IMR-90 (cell line): ENCODE measurements around the gene BBS12. TPM values are rescaled to one million over a fixed set of nuclear protein-coding genes. Genes with fewer than 3 reads are reported as not detected.

Source experiments
- ATAC-seq: fragments of 200-7000 bp; cut with Tn5 transposase; 2 replicates; pipeline ENCODE4 v1.9.1; 2020; ENCODE audit warnings: low read depth, mild to moderate bottlenecking, moderate library complexity
- BruUV-seq: library from RNA; stranded (reverse); fragments of 400-500 nt; replicated peaks from 2 replicates; lab custom pipeline; 2021; lab: Mats Ljungman, UMichigan
- CTCF ChIA-PET: fragments of 300-600 bp; formaldehyde crosslinking; extraction: SDS; loops from one replicate; lab custom pipeline; 2021; ENCODE audit warnings: antibody characterized with exemption; lab: Yijun Ruan, JAX
- POLR2A ChIA-PET: fragments of 300-600 bp; sonication (Branson Sonifier 250); formaldehyde crosslinking; loops from one replicate; lab custom pipeline; 2022; ENCODE audit warnings: antibody characterized with exemption; ENCODE audit not compliant: unreplicated experiment; lab: Charles Lee
- DNase-seq: peaks from one replicate; pipeline ENCODE4 v3.0.0; 2013
- H2AFZ ChIP-seq: replicated peaks from 2 replicates; pipeline ENCODE3; 2013; ENCODE audit warnings: low read length, mild to moderate bottlenecking; ENCODE audit not compliant: poor library complexity
- H2AK5ac ChIP-seq: 2 replicates; pipeline ENCODE4 v1.6.1; 2013; ENCODE audit warnings: low read depth, low read length, inconsistent platforms
- H2AK9ac ChIP-seq: replicated peaks from 2 replicates; pipeline ENCODE3; 2013; ENCODE audit warnings: mild to moderate bottlenecking, low read depth, low read length, moderate library complexity; ENCODE audit not compliant: poor library complexity
- H2BK120ac ChIP-seq: 2 replicates; pipeline ENCODE4 v1.6.1; 2013; ENCODE audit warnings: low read depth, low read length, inconsistent platforms
- H2BK15ac ChIP-seq: 3 replicates; pipeline ENCODE4 v1.6.1; 2013; ENCODE audit warnings: low read depth, low read length, inconsistent platforms
- H2BK20ac ChIP-seq: 2 replicates; pipeline ENCODE4 v1.6.1; 2013; ENCODE audit warnings: low read depth, mild to moderate bottlenecking, inconsistent platforms, low read length, moderate library complexity
- H2BK5ac ChIP-seq: 2 replicates; pipeline ENCODE4 v1.6.1; 2013; ENCODE audit warnings: mild to moderate bottlenecking, low read depth, low read length, inconsistent platforms; ENCODE audit not compliant: poor library complexity, severe bottlenecking
- H3K14ac ChIP-seq: replicated peaks from 2 replicates; pipeline ENCODE4 v1.6.1; 2013; ENCODE audit warnings: low read depth, low read length, inconsistent platforms
- H3K18ac ChIP-seq: 2 replicates; pipeline ENCODE4 v1.6.1; 2013; ENCODE audit warnings: low read depth, low read length, control low read depth
- H3K23ac ChIP-seq: 2 replicates; pipeline ENCODE4 v1.6.1; 2013; ENCODE audit warnings: low read depth, low read length, inconsistent platforms
- H3K27ac ChIP-seq: 2 replicates; pipeline ENCODE4 v1.5.1; 2013; ENCODE audit warnings: mild to moderate bottlenecking, control low read depth, low read length; ENCODE audit not compliant: insufficient read depth
- H3K27me3 ChIP-seq: 2 replicates; pipeline ENCODE4 v1.6.1; 2013; ENCODE audit warnings: low read length; ENCODE audit not compliant: control insufficient read depth, insufficient read depth
- H3K36me3 ChIP-seq: 2 replicates; pipeline ENCODE4 v1.6.1; 2013; ENCODE audit warnings: low read length, mixed read lengths; ENCODE audit not compliant: control insufficient read depth, insufficient read depth
- H3K4ac ChIP-seq: 2 replicates; pipeline ENCODE4 v1.6.1; 2013; ENCODE audit warnings: low read depth, low read length, inconsistent platforms
- H3K4me1 ChIP-seq: 2 replicates; pipeline ENCODE4 v1.6.1; 2013; ENCODE audit warnings: low read length, mixed read lengths; ENCODE audit not compliant: control insufficient read depth, insufficient read depth
- H3K4me2 ChIP-seq: 2 replicates; pipeline ENCODE4 v1.6.1; 2013; ENCODE audit warnings: low read depth, mild to moderate bottlenecking, control low read depth, low read length, moderate library complexity
- H3K4me3 ChIP-seq: 2 replicates; pipeline ENCODE4 v1.5.1; 2013; ENCODE audit warnings: low read depth, mild to moderate bottlenecking, control low read depth, low read length, moderate library complexity; ENCODE audit not compliant: insufficient read depth
- H3K56ac ChIP-seq: 2 replicates; pipeline ENCODE4 v1.6.1; 2013; ENCODE audit warnings: low read length, inconsistent platforms; ENCODE audit not compliant: insufficient read depth; ENCODE audit errors: extremely low read depth
- H3K79me1 ChIP-seq, 2 experiments: 2 replicates each; pipeline ENCODE4 v1.6.1; 2013; ENCODE audit warnings: low read length in 2 of 2, inconsistent platforms in 1 of 2, low read depth in 1 of 2
- H3K9ac ChIP-seq: 2 replicates; pipeline ENCODE4 v1.6.1; 2013; ENCODE audit warnings: low read depth, low read length, control low read depth
- H3K9me1 ChIP-seq: 2 replicates; pipeline ENCODE4 v1.6.1; 2013; ENCODE audit warnings: low read length, inconsistent platforms; ENCODE audit not compliant: insufficient read depth
- H3K9me3 ChIP-seq: 2 replicates; pipeline ENCODE4 v1.6.1; 2013; ENCODE audit warnings: low read length; ENCODE audit not compliant: control insufficient read depth, insufficient read depth
- H4K20me1 ChIP-seq: 2 replicates; pipeline ENCODE4 v1.6.1; 2013; ENCODE audit warnings: low read length, inconsistent platforms; ENCODE audit not compliant: insufficient read depth
- H4K5ac ChIP-seq: 2 replicates; pipeline ENCODE4 v1.6.1; 2013; ENCODE audit warnings: mild to moderate bottlenecking, low read depth, low read length, control low read depth
- H4K8ac ChIP-seq, 2 experiments: 2 replicates each; pipeline ENCODE4 v1.6.1; 2013; ENCODE audit warnings: low read depth in 2 of 2, low read length in 2 of 2, control low read depth in 1 of 2, inconsistent platforms in 1 of 2
- H4K91ac ChIP-seq: 2 replicates; pipeline ENCODE4 v1.6.1; 2013; ENCODE audit warnings: low read depth, low read length, inconsistent platforms; ENCODE audit not compliant: insufficient read depth
- MAFK ChIP-seq: IDR thresholded peaks from 2 replicates; pipeline ENCODE4 v1.6.1; 2012; ENCODE audit warnings: low read depth, low read length, improper control_type of control experiment
- RAD21 ChIP-seq: IDR thresholded peaks from 2 replicates; pipeline ENCODE4 v1.6.1; 2012; ENCODE audit warnings: low read length, improper control_type of control experiment
- WGBS, 2 experiments: methylation state at CpG; one replicate each; pipeline versions ENCODE4 v1.1.5 to v1.1.7; 2013; ENCODE audit warnings: missing lambda C conversion rate in 2 of 2; ENCODE audit not compliant: insufficient read length in 1 of 2; ENCODE audit errors: extremely low coverage in 2 of 2; 5-methylcytosine and 5-hydroxymethylcytosine counted together
- dilution Hi-C: fragments of 300-500 bp; cut with HindIII; formaldehyde crosslinking; loops from one replicate; pipeline ENCODE4 v1.14.3; 2018; ENCODE audit warnings: low sequenced_read_pairs; ENCODE audit not compliant: unreplicated experiment
- in situ Hi-C: fragments of 300-500 bp; cut with MboI; formaldehyde crosslinking; loops from 3 replicates; pipeline ENCODE4 v1.14.3; 2019; ENCODE audit warnings: low sequenced_read_pairs, inconsistent platforms, mixed read lengths
- intact Hi-C: fragments of 100-400 bp; cut with micrococcal nuclease; formaldehyde crosslinking; loops from 2 replicates; pipeline ENCODE4 v1.10.0; 2022
- polyA plus RNA-seq, 3 experiments: library from polyadenylated mRNA; depleted of rRNA; stranded (reverse); fragments of >200 nt; gene quantifications; 2 replicates each; pipeline ENCODE4 v1.2.3, GENCODE V29; 2012; ENCODE audit warnings: low replicate concordance in 1 of 3
- total RNA-seq: library from RNA; depleted of rRNA; stranded (reverse); fragments of >200 nt; gene quantifications from 2 replicates; pipeline ENCODE4 v1.2.3, GENCODE V29; 2012
- TF ChIP-seq, protein P1 (sequence below): conservative IDR thresholded peaks from 2 replicates; pipeline ENCODE4 v1.5.1; 2012; ENCODE audit warnings: mild to moderate bottlenecking, low read depth, low read length, improper control_type of control experiment

Gene BBS12
- total and polyA plus RNA-seq, 2 of the 4 experiments (the other 2 are of a cell fraction) = 1.1 to 5.9 TPM

DNA sequence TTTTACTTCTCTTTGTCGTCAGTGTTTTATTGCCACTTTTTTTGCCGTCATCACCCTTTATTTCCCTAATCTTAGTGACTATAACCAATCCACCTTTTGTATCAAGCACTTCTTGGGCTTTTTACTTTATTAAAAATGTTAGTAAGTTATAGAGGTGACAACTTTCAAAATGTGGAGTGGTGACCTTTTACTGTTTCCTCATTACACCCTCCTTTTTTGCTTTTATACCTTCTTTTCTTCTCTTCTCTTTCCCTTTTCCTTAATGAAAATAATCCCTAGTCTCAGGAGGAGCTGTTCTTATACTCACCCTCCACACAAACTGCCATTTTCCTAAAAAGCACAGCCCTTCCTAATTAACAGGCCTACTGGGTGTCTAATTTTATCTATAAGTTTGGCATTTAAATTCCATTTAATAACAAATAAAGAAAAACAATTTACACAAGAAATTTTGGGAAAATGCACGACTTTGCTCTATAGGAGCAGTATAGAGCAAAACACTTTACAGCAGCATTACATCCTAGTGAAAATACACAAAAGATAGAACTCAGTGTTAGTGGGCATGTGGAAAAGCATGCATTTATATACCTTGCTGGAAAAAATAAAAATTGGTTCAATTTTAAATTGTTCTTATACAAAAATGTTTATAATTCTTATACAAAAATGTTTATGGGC is 27.3 kb downstream of the BBS12 start:
- H2BK20ac ChIP-seq = no peak overlapping the region
- no peak overlapping the region for H3K56ac ChIP-seq
- H3K79me1 ChIP-seq = peaks cover 0 to 3% of the 10 kb centered on the region in 2 experiments; a peak in 1 of 4 replicates
- ATAC-seq (no peak), DNase-seq (peak; percentile 46)
- H4K20me1 ChIP-seq = no peaks in the 10 kb centered on the region
- no peaks in the 10 kb centered on the region for H3K9me3 ChIP-seq
- intact Hi-C loops = no loop called here
- TF ChIP-seq, protein P1, sequence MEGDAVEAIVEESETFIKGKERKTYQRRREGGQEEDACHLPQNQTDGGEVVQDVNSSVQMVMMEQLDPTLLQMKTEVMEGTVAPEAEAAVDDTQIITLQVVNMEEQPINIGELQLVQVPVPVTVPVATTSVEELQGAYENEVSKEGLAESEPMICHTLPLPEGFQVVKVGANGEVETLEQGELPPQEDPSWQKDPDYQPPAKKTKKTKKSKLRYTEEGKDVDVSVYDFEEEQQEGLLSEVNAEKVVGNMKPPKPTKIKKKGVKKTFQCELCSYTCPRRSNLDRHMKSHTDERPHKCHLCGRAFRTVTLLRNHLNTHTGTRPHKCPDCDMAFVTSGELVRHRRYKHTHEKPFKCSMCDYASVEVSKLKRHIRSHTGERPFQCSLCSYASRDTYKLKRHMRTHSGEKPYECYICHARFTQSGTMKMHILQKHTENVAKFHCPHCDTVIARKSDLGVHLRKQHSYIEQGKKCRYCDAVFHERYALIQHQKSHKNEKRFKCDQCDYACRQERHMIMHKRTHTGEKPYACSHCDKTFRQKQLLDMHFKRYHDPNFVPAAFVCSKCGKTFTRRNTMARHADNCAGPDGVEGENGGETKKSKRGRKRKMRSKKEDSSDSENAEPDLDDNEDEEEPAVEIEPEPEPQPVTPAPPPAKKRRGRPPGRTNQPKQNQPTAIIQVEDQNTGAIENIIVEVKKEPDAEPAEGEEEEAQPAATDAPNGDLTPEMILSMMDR = peak; percentile 55
- TF ChIP-seq RAD21 (peak; percentile 54), MAFK (no peak)
- POLR2A ChIA-PET = no interaction called here
- dilution Hi-C loops = loop anchor here (25.0 kb wide), 1 partner anchor 153 kb away; the partner anchor contains the start of gene NUDT6
- H2AK9ac ChIP-seq = no peak overlapping the region
- H2BK120ac ChIP-seq = no peak overlapping the region
- H3K4me3 ChIP-seq = no peak overlapping the region
- H3K9ac ChIP-seq = no peak overlapping the region; the same call in 1 of the 2 replicates
- H4K91ac ChIP-seq = no peak overlapping the region
- peaks cover 3% of the 10 kb centered on the region; the same call in 1 of the 2 replicates for H3K9me1 ChIP-seq
- no peak overlapping the region for H4K8ac ChIP-seq
- H3K27ac ChIP-seq = no peak overlapping the region
- H3K4ac ChIP-seq = peak overlapping the region; percentile 20; the same call in 1 of the 2 replicates
- H3K36me3 ChIP-seq = no peaks in the 10 kb centered on the region
- no peak overlapping the region for H3K14ac ChIP-seq
- H3K18ac ChIP-seq = no peak overlapping the region
- no peak overlapping the region for H2AK5ac ChIP-seq
- H3K4me1 ChIP-seq = peaks cover 4% of the 10 kb centered on the region; the same call in 1 of the 2 replicates
- H3K27me3 ChIP-seq = no peaks in the 10 kb centered on the region
- H2BK5ac ChIP-seq = no peak overlapping the region
- no peak overlapping the region for H3K4me2 ChIP-seq
- no peak overlapping the region for H2AFZ ChIP-seq
- no peak overlapping the region for H3K23ac ChIP-seq
- no CpG with 5 or more reads among the region's 3 CpGs for WGBS, 2 experiments
- CTCF ChIA-PET = interaction anchor here (1.0 kb wide), 1 partner anchor 155 kb away, joined by 3 read pairs; no protein-coding TSS in a partner anchor
- BruUV-seq = no TSS peak
- H2BK15ac ChIP-seq = peak overlapping the region; percentile 1; the same call in 1 of the 3 replicates
- in situ Hi-C loops = no loop called here
- no peak overlapping the region for H4K5ac ChIP-seq
